Spleen (tissue), 13 donors: Measurements from ENCODE around the gene PRIM2. TPM values are rescaled to one million over a fixed set of nuclear protein-coding genes. Genes with fewer than 3 reads are reported as not detected.
"Not testable (repeated sequence)": the region's sequence is repeated elsewhere in the genome, so short reads cannot be mapped to it uniquely, and the experiment has no call there.

Source experiments
- DNase-seq: peaks from one replicate; pipeline ENCODE4 v3.0.0-alpha.2; 2020
- H3K27ac ChIP-seq, 8 donors: fragments of 200-600 bp; sonication (generic) in 7 of 8; 1 replicate in 4 of 8; 2 replicates in 4 of 8; pipeline versions ENCODE4 v1.5.0 to v1.8.0; 2016 to 2021; ENCODE audit warnings: inconsistent platforms in 4 of 8, mild to moderate bottlenecking in 4 of 8, moderate library complexity in 1 of 8
- H3K27me3 ChIP-seq, 7 donors: fragments of 200-600 bp; sonication (generic) in 6 of 7; replicated peaks in 1 of 7; 1 replicate in 4 of 7; 2 replicates in 3 of 7; pipeline versions ENCODE4 v1.5.0 to v1.8.0; 2016 to 2021; ENCODE audit warnings: inconsistent platforms in 3 of 7, mild to moderate bottlenecking in 1 of 7
- H3K36me3 ChIP-seq, 6 donors: fragments of 200-600 bp; sonication (generic) in 5 of 6; 1 replicate in 4 of 6; 2 replicates in 2 of 6; pipeline versions ENCODE4 v1.5.0 to v1.8.0; 2016 to 2021; ENCODE audit warnings: inconsistent platforms in 2 of 6
- H3K4me1 ChIP-seq, 6 donors: fragments of 200-600 bp; sonication (generic) in 5 of 6; 1 replicate in 3 of 6; 2 replicates in 3 of 6; pipeline versions ENCODE4 v1.5.0 to v1.8.0; 2016 to 2021; ENCODE audit warnings: inconsistent platforms in 3 of 6
- H3K4me3 ChIP-seq, 8 donors: fragments of 200-600 bp; sonication (generic) in 7 of 8; 1 replicate in 4 of 8; 2 replicates in 4 of 8; pipeline versions ENCODE4 v1.5.0 to v1.8.0; 2016 to 2021; ENCODE audit warnings: inconsistent platforms in 4 of 8, mild to moderate bottlenecking in 4 of 8, moderate library complexity in 2 of 8
- H3K9me3 ChIP-seq, 8 donors: fragments of 200-600 bp; sonication (generic) in 7 of 8; 1 replicate in 4 of 8; 2 replicates in 4 of 8; pipeline versions ENCODE4 v1.5.0 to v1.8.0; 2016 to 2021; ENCODE audit warnings: inconsistent platforms in 4 of 8
- POLR2A ChIP-seq, 3 donors: fragments of 450-650 bp; IDR thresholded peaks; one replicate each; pipeline ENCODE4 v1.5.1; 2017; ENCODE audit warnings: antibody characterized with exemption in 3 of 3, mild to moderate bottlenecking in 1 of 3
- POLR2AphosphoS5 ChIP-seq, 3 donors: sonication (generic); formaldehyde crosslinking; IDR thresholded peaks; one replicate each; pipeline ENCODE4 v1.5.1; 2017; ENCODE audit warnings: antibody characterized with exemption in 3 of 3
- WGBS, 5 donors: extraction: QIAGEN DNeasy Blood & Tissue Kit in 3 of 5; methylation state at CpG; one replicate each; pipeline versions ENCODE4 v1.1.5 to v1.1.7; 2013 to 2018; 5-methylcytosine and 5-hydroxymethylcytosine counted together
- intact Hi-C: fragments of 100-400 bp; cut with DNase I; formaldehyde crosslinking; loops from one replicate; pipeline ENCODE4 v1.15.0; 2023; ENCODE audit warnings: low total_unique reads
- long read RNA-seq, 2 donors: transcript quantifications; one replicate each; lab custom pipeline, GENCODE V29; 2026
- polyA plus RNA-seq, 3 donors: library from polyadenylated mRNA; stranded (reverse); fragments of 200-250 nt; gene quantifications; one replicate each; pipeline ENCODE4 v1.2.1, GENCODE V29; 2013
- total RNA-seq, 7 donors: library from RNA; depleted of rRNA in 3 of 7; stranded (reverse); fragments of >200 nt in 3 of 7; fragmentation: NEBNext Ultra II Directional in 4 of 7; extraction: Animal tissue kit (Norgen Biotek cat#: 25700) in 4 of 7; gene quantifications; one replicate each; pipeline versions ENCODE4 v1.1.0 to v1.2.1, GENCODE V29; 2016 to 2021
- TF ChIP-seq, protein P1 (sequence below), 11 experiments: fragments of 200-600 bp in 7 of 11; fragments of 450-650 bp in 4 of 11; sonication (generic) in 4 of 11; IDR thresholded peaks in 8 of 11; conservative IDR thresholded peaks in 3 of 11; 1 replicate in 7 of 11; 2 replicates in 4 of 11; pipeline versions ENCODE4 v1.4.0 to v1.8.0; 2016 to 2021; ENCODE audit warnings: antibody characterized with exemption in 11 of 11, inconsistent platforms in 4 of 11, mild to moderate bottlenecking in 1 of 11
- donor health status: healthy with polysubstance abuse.
- donor health status: DM: no; HTN: no; CAD: no; lungs with moderate emphysema.
- donor health status: DM: no; HTN: no; CAD: no.
- donor health status: Bipolar disorder and iron deficiency.
- donor health status: healthy.
- donor health status: DM: no; HTN: no; CAD: no.
- donor health status: DM: yes; HTN: yes; CAD: no.

PRIM2 gene, protein sequence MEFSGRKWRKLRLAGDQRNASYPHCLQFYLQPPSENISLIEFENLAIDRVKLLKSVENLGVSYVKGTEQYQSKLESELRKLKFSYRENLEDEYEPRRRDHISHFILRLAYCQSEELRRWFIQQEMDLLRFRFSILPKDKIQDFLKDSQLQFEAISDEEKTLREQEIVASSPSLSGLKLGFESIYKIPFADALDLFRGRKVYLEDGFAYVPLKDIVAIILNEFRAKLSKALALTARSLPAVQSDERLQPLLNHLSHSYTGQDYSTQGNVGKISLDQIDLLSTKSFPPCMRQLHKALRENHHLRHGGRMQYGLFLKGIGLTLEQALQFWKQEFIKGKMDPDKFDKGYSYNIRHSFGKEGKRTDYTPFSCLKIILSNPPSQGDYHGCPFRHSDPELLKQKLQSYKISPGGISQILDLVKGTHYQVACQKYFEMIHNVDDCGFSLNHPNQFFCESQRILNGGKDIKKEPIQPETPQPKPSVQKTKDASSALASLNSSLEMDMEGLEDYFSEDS
- 10 to 100 TPM; 12.0 to 20.2 (median 16.8) TPM for total RNA-seq
- 1 to 10 TPM; 6.0 to 7.3 (median 7.1) TPM for polyA plus RNA-seq
- long read RNA-seq, donor 1, partial matches to known transcripts = 0 of 3 reads
- long read RNA-seq, donor 1, other reads (novel, unspliced or antisense) = 0 of 3 reads
- long read RNA-seq, donor 2 = 0 reads

DNA sequence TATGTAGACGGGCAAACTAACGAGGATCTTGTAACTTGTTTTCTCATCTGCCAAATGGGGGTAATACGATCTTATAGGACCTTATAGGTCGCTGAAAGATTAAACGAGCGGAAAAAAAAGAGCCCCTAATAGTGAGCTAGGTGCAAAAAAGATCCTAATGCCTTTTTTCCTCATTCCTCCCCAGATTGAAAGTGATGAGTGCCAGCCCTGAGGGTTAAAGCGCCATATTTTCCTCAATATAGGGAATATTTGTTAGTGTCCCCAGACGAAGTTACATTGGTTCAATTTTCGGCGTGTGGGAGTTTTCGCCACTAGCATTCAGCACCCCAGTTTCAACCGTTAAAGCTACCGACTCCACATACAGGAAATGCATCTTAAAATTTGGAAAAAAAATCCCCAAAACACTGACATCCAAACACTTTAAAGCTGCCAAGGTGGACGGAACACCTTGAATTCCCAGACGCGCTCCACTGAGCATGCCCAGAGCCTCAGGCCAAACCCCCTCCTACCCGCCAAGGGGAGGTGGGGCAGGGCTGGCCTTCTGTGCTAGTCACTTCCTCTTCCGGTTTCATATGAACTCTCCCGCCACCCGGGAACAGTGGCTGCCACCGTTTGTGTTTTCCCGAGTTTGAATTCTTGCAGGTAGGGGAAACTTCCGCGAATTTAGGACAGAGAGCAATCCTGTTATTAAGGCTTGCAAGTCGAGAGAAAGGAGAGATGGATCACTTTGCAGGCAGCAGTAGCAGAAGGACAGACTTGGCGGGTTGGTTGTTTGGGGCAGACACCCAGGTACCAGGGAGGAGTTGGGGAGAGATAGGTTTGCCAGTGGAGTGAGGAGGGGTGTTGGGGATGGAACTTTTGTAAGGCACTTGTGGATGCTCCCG lies at the start of gene PRIM2:
Gene PRIM2, plus strand, starts transcription at position 571 of the 884 bp plus-strand sequence. CDS start 816 bp downstream, outside the sequence.
- intact Hi-C loops = loop anchor here (5.0 kb wide), 1 partner anchor 415 kb away; no protein-coding TSS in a partner anchor
- no peak for TF ChIP-seq POLR2A (IDR thresholded peaks at IDR 0.05)
- peak in 2 of 3 donors; percentile 78 to 82 for TF ChIP-seq POLR2AphosphoS5 (IDR thresholded peaks at IDR 0.05)
- peak within 1 kb of the TSS; percentile 37 to 80 (median 72) for H3K27ac ChIP-seq

DNA sequence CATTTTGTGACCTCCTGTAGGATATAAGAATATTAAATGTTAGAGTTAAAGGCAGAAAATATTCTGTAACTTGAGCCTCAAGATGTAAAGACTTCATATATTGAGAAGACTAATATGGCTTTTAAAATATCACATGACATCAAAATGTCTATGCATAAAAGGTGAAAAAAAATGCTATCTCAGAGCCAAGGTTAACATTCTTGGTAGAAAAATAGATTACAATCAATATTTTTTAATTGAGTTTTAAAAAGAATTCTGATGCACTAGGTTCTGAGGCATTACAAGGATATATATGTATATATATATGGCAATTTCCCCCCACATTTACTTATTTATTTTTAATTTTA lies 49.2 kb upstream of the PRIM2 start:
- TF ChIP-seq, protein P1, sequence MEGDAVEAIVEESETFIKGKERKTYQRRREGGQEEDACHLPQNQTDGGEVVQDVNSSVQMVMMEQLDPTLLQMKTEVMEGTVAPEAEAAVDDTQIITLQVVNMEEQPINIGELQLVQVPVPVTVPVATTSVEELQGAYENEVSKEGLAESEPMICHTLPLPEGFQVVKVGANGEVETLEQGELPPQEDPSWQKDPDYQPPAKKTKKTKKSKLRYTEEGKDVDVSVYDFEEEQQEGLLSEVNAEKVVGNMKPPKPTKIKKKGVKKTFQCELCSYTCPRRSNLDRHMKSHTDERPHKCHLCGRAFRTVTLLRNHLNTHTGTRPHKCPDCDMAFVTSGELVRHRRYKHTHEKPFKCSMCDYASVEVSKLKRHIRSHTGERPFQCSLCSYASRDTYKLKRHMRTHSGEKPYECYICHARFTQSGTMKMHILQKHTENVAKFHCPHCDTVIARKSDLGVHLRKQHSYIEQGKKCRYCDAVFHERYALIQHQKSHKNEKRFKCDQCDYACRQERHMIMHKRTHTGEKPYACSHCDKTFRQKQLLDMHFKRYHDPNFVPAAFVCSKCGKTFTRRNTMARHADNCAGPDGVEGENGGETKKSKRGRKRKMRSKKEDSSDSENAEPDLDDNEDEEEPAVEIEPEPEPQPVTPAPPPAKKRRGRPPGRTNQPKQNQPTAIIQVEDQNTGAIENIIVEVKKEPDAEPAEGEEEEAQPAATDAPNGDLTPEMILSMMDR (IDR thresholded peaks at IDR 0.05 in 8 of 11, conservative IDR thresholded peaks at IDR 0.05 in 3 of 11) = peak in 1 of 11 experiments; percentile 21
- no peak for TF ChIP-seq POLR2AphosphoS5 (IDR thresholded peaks at IDR 0.05)
- Histone ChIP-seq H3K27me3 (no peaks in the 10 kb centered on the region), H3K4me3 (no peak overlapping the region), H3K4me1 (no peaks in the 10 kb centered on the region), H3K36me3 (no peaks in the 10 kb centered on the region), H3K27ac (no peak overlapping the region), H3K9me3 (no peaks in the 10 kb centered on the region)
- intact Hi-C loops = no loop called here
- no peak for DNase-seq

More for the DNA sequence above, at the start of gene PRIM2:
- Histone ChIP-seq H3K27me3 (peaks cover 0 to 6% (median 0%) of the 10 kb centered on the region in 7 donors), H3K4me3 (peak within 1 kb of the TSS; percentile 59 to 88 (median 68)), H3K4me1 (peaks cover 6 to 32% (median 14%) of the 10 kb centered on the region in 6 donors), H3K9me3 (no peaks in the 10 kb centered on the region), H3K36me3 (peaks cover 0 to 35% (median 21%) of the 10 kb centered on the region in 6 donors)
- 0 to 1% (median 0%) methylated on average over 27 of the region's 27 CpGs for WGBS, 5 donors
- peak; percentile 93 for DNase-seq

DNA sequence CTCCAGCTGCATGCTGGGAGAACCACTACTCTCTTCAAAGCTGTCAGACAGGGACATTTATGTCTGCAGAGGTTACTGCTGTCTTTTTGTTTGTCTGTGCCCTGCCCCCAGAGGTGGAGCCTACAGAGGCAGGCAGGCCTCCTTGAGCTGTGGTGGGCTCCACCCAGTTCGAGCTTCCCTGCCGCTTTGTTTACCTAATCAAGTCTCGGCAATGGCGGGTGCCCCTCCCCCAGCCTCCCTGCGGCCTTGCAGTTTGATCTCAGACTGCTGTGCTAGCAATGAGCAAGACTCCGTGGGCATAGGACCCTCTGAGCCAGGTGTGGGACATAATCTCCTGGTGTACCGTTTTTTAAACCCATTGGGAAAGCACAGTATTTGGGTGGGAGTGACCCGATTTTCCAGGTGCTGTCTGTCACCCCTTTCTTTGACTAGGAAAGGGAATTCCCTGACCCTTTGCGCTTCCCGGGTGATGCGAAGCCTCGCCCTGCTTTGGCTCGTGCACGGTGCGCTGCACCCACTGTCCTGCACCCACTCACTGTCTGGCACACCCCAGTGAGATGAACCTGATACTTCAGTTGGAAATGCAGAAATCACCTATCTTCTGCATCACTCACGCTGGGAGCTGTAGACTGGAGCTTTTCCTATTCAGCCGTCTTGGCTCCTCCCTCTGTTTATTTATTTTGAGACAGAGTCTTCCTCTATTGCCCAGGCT lies 43.2 kb upstream of the PRIM2 start:
- H3K27ac ChIP-seq, H3K4me1 ChIP-seq, H3K4me3 ChIP-seq, intact Hi-C loops, H3K36me3 ChIP-seq, H3K9me3 ChIP-seq, DNase-seq: not testable (repeated sequence)
- peaks cover 0 to 15% (median 0%) of the 10 kb centered on the region in 7 donors for H3K27me3 ChIP-seq
- 91 to 94% (median 94%) methylated on average over 16 to 17 of the region's 17 CpGs for WGBS, 5 donors

DNA sequence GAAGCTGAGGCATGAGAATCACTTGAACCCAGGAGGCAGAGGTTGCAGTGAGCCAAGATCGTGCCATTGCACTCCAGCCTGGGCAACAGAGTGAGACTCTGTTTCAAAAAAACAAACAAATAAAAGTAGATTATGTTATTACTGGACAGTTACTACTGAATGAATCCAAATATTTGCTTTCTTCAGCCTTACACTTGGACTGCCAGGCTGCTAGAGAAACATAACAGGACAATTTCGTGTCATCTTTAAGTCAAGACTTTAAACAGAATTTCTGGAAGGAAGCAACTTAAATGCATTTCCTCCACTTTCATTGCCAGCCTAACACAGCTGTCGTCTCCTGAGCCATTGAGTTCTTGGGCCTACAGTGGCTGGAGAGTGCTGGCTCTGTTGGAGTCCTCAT lies 42.0 kb upstream of the PRIM2 start:
- no peak overlapping the region for H3K27ac ChIP-seq
- TF ChIP-seq, protein P1 (IDR thresholded peaks at IDR 0.05 in 8 of 11, conservative IDR thresholded peaks at IDR 0.05 in 3 of 11) = no peak
- no peak for TF ChIP-seq POLR2AphosphoS5 (IDR thresholded peaks at IDR 0.05)
- no peak for TF ChIP-seq POLR2A (IDR thresholded peaks at IDR 0.05)
- no peak for DNase-seq
- H3K9me3 ChIP-seq = no peaks in the 10 kb centered on the region
- H3K36me3 ChIP-seq = no peaks in the 10 kb centered on the region
- peaks cover 0 to 18% (median 0%) of the 10 kb centered on the region in 7 donors for H3K27me3 ChIP-seq
- intact Hi-C loops = no loop called here
- no peak overlapping the region for H3K4me3 ChIP-seq
- no peaks in the 10 kb centered on the region for H3K4me1 ChIP-seq
- 64 to 79% (median 68%) methylated on average over 3 of the region's 3 CpGs for WGBS, 5 donors
